Measurements from ENCODE around the gene LGI4.
A peak's percentile ranks its signal among the peaks of the same experiment; 100 is the strongest.

LGI4 gene

GRCh38 chr19:35120898-35121297 is 14.0 kb downstream of the LGI4 start:
- no peak for TF ChIP-seq CTCF (IDR thresholded peaks at IDR 0.05)
- no peak overlapping the region for H3K4me3 Mint-ChIP-seq
- no peaks in the 10 kb centered on the region for H3K9me3 Mint-ChIP-seq
- peaks cover 11% of the 10 kb centered on the region for H3K27me3 Mint-ChIP-seq (ENCODE audit: low read depth, poor library complexity)
- H3K4me1 Mint-ChIP-seq = peaks cover 43% of the 10 kb centered on the region
- H3K27ac Mint-ChIP-seq = peak overlapping the region; percentile 35
- DNase-seq = no peak
- no peaks in the 10 kb centered on the region for H3K36me3 Mint-ChIP-seq (ENCODE audit: low read depth)

- TF ChIP-seq CTCF (IDR thresholded peaks at IDR 0.05) = no peak
- Mint-ChIP-seq H3K4me3 (no peak overlapping the region), H3K4me1 (peaks cover 43% of the 10 kb centered on the region), H3K36me3 (ENCODE audit: low read depth) (no peaks in the 10 kb centered on the region), H3K9me3 (no peaks in the 10 kb centered on the region), H3K27me3 (ENCODE audit: low read depth, poor library complexity) (peaks cover 11% of the 10 kb centered on the region), H3K27ac (no peak overlapping the region)
- DNase-seq = no peak
These were observed 14.4 kb downstream of the LGI4 start for GRCh38 chr19:35120492-35120891.

- no peak for DNase-seq
- H3K36me3 Mint-ChIP-seq (ENCODE audit: low read depth) = no peaks in the 10 kb centered on the region
- H3K9me3 Mint-ChIP-seq = no peaks in the 10 kb centered on the region
- H3K4me3 Mint-ChIP-seq = no peak overlapping the region
- no peak for TF ChIP-seq CTCF (IDR thresholded peaks at IDR 0.05)
- H3K27ac Mint-ChIP-seq = no peak overlapping the region
- H3K4me1 Mint-ChIP-seq = peaks cover 50% of the 10 kb centered on the region
- H3K27me3 Mint-ChIP-seq (ENCODE audit: low read depth, poor library complexity) = peaks cover 11% of the 10 kb centered on the region
These were observed 15.2 kb downstream of the LGI4 start for GRCh38 chr19:35119578-35120155.

GRCh38 chr19:35119091-35119490 is 15.8 kb downstream of the LGI4 start:
- TF ChIP-seq CTCF (IDR thresholded peaks at IDR 0.05) = no peak
- H3K4me1 Mint-ChIP-seq = peaks cover 51% of the 10 kb centered on the region
- DNase-seq = no peak
- H3K9me3 Mint-ChIP-seq = no peaks in the 10 kb centered on the region
- peaks cover 11% of the 10 kb centered on the region for H3K27me3 Mint-ChIP-seq (ENCODE audit: low read depth, poor library complexity)
- H3K27ac Mint-ChIP-seq = no peak overlapping the region
- H3K36me3 Mint-ChIP-seq (ENCODE audit: low read depth) = no peaks in the 10 kb centered on the region
- no peak overlapping the region for H3K4me3 Mint-ChIP-seq

GRCh38 chr19:35118268-35119020 is 16.4 kb downstream of the LGI4 start:
- H3K36me3 Mint-ChIP-seq (ENCODE audit: low read depth) = no peaks in the 10 kb centered on the region
- H3K4me3 Mint-ChIP-seq = no peak overlapping the region
- H3K9me3 Mint-ChIP-seq = no peaks in the 10 kb centered on the region
- H3K27ac Mint-ChIP-seq = no peak overlapping the region
- DNase-seq = no peak
- no peak for TF ChIP-seq CTCF (IDR thresholded peaks at IDR 0.05)
- H3K27me3 Mint-ChIP-seq (ENCODE audit: low read depth, poor library complexity) = peaks cover 11% of the 10 kb centered on the region
- peaks cover 49% of the 10 kb centered on the region for H3K4me1 Mint-ChIP-seq

- Mint-ChIP-seq H3K36me3 (ENCODE audit: low read depth) (no peaks in the 10 kb centered on the region), H3K9me3 (no peaks in the 10 kb centered on the region), H3K27ac (no peak overlapping the region), H3K4me3 (no peak overlapping the region), H3K4me1 (peaks cover 43% of the 10 kb centered on the region), H3K27me3 (ENCODE audit: low read depth, poor library complexity) (peaks cover 11% of the 10 kb centered on the region)
- DNase-seq = no peak
- no peak for TF ChIP-seq CTCF (IDR thresholded peaks at IDR 0.05)
These were observed 17.1 kb downstream of the LGI4 start for GRCh38 chr19:35117799-35118198.

Data from nephron progenitor cell (in vitro differentiated cells).